ENCODE measurements around the gene PMFBP1.

DNA sequence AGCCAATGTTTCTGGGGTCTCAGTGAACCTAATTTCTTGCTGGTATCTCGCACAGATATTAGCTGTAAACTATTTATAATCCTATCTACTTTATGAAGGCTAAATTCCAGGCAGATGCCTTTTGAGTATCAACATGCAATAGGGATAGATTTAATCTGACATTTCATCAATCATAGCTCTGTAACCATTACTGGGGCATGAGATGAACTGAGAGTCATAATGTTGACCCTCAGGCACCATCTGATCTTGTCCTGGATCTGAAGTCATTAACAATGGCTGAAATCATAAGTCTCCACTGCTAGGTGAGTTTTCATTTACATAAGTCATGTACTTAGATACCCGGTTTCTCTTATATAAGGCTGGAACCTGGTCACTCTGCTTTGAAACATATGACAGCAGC, 3.6 kb downstream of the PMFBP1 start:
- TF ChIP-seq, protein P1, sequence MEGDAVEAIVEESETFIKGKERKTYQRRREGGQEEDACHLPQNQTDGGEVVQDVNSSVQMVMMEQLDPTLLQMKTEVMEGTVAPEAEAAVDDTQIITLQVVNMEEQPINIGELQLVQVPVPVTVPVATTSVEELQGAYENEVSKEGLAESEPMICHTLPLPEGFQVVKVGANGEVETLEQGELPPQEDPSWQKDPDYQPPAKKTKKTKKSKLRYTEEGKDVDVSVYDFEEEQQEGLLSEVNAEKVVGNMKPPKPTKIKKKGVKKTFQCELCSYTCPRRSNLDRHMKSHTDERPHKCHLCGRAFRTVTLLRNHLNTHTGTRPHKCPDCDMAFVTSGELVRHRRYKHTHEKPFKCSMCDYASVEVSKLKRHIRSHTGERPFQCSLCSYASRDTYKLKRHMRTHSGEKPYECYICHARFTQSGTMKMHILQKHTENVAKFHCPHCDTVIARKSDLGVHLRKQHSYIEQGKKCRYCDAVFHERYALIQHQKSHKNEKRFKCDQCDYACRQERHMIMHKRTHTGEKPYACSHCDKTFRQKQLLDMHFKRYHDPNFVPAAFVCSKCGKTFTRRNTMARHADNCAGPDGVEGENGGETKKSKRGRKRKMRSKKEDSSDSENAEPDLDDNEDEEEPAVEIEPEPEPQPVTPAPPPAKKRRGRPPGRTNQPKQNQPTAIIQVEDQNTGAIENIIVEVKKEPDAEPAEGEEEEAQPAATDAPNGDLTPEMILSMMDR (IDR thresholded peaks at IDR 0.05; ENCODE audit: insufficient read depth, low read depth, low read length) = no peak
- TF ChIP-seq EZH2 (IDR thresholded peaks at IDR 0.05; ENCODE audit: insufficient read depth, low read length) = no peak
